NCI-H2081 (cell line): Measurements from ENCODE around the gene PRICKLE2.

Source experiments
- DNase-seq, 2 experiments: peaks; one replicate each; lab custom pipeline; 2025; lab: John Stamatoyannopoulos, UW

The PRICKLE2 gene

GRCh38 chr3:64157150-64158035 is 67.9 kb downstream of the PRICKLE2 start:
- DNase-seq, result no peak

- DNase-seq, result no peak
These were observed 69.9 kb downstream of the PRICKLE2 start for GRCh38 chr3:64155328-64155727.

DNA sequence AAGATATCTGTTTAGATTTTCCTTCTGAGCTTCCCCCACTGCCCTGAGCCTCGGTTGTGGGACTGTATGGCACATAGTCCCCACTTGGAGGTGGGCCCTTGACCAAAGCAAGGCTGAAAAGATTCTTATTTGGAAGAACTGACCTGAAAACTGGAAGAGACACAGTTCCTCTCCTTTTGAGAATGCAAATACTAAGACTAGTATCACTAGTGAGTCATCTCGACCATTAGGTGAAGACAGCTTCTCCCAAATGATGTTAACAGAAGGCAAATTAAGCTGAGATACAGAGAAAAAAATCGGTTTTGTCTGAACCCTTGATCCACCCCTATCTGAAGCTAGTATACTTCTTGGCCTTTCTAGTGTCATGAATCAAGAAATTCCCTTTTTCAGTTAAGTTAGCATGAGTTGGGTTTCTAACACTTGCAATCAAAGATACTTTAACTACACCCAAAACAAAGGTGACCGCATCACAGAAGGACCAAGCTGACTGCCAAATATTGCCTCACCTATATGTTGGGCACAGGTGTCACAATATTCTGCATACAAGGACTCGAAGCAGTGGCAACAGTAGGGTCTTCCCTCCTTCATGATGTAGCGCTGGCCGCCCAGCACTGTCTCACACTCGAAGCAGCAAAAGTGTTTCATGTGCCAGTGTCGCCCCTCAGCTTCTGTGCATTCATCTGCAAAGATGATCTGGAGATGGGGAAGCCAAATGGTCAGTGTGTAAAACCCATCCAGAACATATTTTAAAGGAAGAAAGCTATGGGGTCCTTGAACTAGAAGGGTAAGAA is 72.4 kb downstream of the PRICKLE2 start:
- no peak for DNase-seq

GRCh38 chr3:64152086-64152485 is 73.2 kb downstream of the PRICKLE2 start:
- DNase-seq, result no peak

DNA sequence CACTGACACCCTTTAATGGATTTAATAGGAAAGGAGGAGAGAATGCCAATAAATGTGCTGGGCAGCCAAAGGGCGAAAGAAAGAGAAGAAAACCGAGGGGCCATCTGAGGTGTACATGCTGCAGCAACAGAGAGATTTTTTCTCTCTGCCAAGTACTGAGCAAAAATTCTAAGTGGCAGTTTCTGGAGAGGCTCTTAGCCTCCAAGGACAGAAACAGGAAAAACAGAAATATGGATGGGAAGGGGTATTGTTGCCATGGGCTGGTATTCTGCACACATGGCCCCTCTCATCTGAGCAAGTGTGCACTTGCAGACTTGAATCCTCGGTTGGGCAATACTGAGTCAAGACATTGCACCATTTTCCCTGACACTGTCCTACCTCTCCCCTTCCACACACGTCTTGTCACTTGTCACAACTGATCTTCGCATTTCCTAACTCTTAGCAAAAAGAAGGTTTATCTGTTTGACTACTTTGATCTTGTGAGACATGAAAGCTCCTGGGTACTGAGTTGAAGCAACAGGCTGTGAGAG is 73.9 kb downstream of the PRICKLE2 start:
- no peak for DNase-seq

GRCh38 chr3:64150623-64151207 is 74.6 kb downstream of the PRICKLE2 start:
- peak; percentile 70 to 86 for DNase-seq

DNA sequence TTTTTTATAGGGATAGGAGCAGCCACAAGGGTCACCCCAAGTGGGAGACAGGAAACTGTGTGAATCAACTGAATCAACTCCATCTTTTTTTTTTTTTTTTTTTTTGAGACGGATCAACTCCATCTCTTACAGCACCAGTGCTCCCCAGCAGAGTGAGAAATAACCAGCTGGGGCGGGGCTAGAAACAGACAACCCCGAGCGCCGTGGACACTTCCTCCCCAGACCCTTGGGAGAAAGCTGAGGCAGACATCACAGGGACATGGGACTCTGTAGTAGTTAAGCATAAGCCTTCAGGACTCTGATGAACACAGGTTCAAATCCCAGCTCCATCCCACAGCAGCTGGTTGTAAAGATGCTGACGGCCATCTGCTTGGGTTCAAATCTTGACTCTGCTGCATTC is 75.4 kb downstream of the PRICKLE2 start:
- DNase-seq, result no peak

- peak in 1 of 2 experiments; percentile 41 for DNase-seq
These were observed 76.2 kb downstream of the PRICKLE2 start for GRCh38 chr3:64148955-64149653.

DNA sequence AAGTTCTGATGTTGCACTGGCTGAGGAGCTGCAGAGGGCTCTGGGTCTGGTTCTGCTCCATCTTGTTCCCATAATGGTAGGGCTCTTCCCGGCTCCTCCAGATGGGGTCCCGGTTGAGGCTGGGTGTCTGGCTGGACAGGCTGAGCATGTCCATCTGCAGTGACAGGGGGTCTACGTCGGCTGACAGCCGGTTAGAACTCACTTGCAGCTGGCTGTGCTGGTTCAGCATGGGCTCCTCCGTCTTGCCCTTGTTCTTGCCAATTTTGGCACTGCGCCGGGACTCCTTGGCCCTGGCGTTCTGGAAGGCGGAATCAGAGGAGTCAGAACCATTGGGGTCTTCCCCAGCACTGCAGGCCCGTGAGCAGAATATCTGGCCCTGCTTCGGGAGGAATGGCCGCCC is 78.1 kb downstream of the PRICKLE2 start:
- no peak for DNase-seq

GRCh38 chr3:64145438-64145837 is 79.8 kb downstream of the PRICKLE2 start:
- DNase-seq, result no peak

GRCh38 chr3:64144241-64144900 is 80.9 kb downstream of the PRICKLE2 start:
- no peak for DNase-seq

DNA sequence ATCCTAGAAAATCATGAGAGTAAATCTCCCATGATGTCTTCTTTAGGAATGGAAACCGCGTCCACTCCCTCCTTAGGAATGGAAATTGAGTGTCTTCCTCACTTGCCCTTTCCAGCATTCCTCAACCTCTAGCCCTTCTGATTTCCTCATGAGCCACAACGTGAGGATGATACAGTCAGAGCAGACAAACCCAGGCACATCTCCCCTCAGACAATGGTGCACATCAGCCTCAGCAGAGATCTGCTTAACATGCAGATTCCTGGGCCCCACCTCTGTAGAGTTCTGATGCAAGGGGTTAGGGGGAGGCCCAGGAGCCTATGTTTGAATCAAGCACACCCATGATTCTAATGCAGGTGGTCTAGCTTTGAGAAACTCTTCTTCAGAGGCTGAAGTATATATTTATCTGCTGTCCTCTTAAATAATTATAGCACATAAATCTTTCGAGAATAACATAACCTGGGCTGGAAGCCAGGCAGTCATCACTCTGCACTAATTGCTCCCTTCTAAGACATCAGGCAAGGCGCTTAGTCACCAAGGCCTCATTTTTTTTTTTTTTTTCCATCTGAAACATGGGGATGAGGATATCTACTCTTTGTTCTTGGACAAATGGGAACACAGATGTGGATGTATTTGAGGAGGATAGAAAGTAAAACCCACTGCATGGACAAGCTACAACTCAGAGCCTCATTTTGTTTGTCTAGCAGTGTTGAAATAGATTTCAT is 81.7 kb downstream of the PRICKLE2 start:
- peak; percentile 31 to 56 for DNase-seq

- DNase-seq, result no peak
These were observed 83.8 kb downstream of the PRICKLE2 start for GRCh38 chr3:64141476-64141875.

DNA sequence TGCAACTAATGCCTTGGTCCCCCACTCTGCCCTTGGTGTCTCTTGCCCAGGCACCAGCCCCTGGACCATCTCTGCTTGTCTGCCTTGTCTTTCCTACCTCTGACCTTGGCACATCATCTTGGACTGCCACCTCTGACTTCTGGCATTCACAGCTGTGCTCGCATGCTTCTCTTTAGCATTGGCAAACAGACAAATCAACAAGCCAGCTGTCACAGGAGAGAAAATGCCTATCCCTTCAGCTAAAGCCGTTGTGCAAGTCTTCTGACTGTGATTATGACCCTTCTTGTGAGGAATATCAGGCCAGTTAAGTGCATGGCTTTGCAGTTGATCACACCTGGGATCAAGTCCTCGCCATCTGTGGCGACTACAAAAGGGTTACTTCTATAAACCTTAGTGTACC is 84.6 kb downstream of the PRICKLE2 start:
- no peak for DNase-seq

DNA sequence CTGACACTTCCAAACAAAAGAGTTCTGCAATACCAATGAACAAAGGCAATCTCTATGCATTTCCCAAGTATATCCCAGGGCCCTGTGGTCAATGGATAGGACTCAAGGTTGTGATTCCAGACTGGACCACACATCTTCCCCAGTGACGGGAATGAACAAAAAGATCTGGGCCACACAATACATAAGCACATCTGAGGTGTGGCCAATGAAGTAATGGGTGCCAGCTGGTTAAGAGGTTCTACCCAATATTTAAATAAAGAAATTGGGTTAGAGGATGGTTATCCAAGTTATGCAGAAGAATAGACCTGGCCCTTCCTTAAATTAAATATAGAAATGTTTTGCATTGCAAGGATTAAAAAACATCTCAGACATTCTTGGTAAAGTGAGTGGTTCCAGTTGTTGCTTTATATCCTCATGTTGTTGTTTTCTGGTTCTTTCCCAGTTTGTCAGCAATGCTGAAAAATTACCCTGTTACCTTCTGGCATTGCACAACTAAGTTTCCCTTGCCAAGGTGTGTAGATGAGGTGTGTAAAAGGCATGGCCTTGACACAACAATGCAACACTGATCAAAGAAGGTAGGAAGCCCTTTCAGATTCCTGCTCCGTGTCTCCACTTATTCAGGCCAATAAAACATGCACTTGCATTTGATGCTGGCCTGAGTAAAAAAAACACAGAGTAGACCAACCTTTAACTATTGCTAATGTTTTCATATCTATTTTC is 86.5 kb downstream of the PRICKLE2 start:
- no peak for DNase-seq

- no peak for DNase-seq
These were observed 87.2 kb downstream of the PRICKLE2 start for GRCh38 chr3:64138046-64138445.

DNA sequence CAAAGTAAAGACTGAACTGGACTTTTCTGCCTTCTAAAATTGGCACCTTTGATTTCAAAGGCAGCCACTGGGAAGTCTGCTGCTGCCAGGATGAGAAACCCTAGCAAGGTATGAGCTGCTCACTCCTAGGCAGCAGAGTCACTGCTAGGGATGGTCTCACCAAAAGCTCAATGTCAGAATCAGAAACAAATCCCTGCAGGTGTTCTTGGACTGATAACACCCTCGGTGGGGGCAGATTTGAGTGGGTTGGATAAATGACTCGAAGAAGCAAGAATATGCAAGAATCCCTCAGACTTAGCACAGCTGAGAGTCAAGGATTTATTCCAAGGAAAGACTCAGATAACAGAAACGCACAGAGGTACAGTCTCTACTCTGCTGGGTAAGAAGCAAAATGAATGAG is 90.4 kb downstream of the PRICKLE2 start:
- no peak for DNase-seq

- DNase-seq, result no peak
These were observed 91.3 kb downstream of the PRICKLE2 start for GRCh38 chr3:64133987-64134386.

DNA sequence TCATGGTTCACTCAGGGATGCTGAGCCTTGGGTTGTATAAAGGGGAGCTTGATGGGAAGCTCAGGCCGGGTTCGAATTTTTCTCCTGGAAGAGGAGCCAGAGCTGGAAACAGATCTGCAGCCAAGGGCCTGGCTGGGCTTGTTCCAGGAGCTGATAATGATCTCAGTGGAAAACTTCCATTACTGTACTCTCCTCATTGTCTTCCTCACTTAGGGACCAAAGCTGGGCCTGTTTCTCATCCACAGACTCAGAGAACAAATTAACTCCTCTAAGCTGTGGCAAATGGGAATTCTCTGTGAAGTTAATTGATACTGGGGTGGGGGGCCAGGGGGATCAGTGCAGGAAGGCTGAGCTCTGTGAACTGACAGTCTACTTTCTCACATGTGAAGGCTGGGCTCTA is 92.0 kb downstream of the PRICKLE2 start:
- DNase-seq, result no peak
